Measurements from ENCODE around the gene PACS2. TPM values are rescaled to one million over a fixed set of nuclear protein-coding genes. Genes with fewer than 3 reads are reported as not detected.

Gene PACS2
- total and polyA plus RNA-seq, 2 of the 4 experiments (the other 2 are of a cell fraction) = 15.6 to 32.2 TPM

DNA sequence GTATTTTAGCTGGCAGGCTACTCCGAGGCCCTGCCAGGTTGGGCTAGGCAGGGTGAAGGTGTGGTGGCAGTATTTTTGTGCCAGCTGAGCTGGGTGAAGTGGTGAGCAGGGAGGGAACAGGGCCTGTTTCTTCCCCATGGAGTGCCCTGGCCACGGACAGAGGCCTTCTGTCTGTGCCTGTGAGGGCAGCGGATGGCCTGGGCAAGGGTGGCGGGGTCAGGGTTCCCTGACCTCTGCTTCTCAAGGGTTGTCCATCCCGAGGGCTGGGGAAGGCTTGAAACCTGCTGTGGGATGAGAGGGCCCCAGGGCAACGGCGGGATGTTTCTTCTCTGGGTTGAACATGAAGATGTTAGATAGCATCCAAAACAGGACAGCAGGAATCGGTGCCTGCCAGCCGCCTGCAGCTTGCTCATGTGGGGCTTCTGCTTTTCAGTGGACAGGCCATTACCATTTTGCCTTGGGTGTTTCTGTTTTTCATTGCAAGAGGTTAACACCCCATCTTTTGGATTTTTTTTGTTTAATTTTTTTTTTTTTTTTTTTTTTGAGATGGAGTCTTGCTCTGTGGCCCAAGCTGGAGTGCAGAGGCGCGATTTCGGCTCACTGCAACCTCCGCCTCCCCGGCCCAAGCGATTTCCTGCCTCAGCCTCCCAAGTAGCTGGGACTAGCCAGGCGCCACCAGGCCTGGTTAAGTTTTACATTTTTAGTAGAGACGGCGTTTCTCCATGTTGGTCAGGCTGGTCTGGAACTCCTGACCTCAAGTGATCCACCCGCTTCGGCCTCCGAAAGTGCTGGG lies 108.3 kb downstream of the PACS2 start (continued):
- TF ChIP-seq RCOR1 (IDR thresholded peaks at IDR 0.05; ENCODE audit: insufficient replicate concordance, low read length) = no peak

DNA sequence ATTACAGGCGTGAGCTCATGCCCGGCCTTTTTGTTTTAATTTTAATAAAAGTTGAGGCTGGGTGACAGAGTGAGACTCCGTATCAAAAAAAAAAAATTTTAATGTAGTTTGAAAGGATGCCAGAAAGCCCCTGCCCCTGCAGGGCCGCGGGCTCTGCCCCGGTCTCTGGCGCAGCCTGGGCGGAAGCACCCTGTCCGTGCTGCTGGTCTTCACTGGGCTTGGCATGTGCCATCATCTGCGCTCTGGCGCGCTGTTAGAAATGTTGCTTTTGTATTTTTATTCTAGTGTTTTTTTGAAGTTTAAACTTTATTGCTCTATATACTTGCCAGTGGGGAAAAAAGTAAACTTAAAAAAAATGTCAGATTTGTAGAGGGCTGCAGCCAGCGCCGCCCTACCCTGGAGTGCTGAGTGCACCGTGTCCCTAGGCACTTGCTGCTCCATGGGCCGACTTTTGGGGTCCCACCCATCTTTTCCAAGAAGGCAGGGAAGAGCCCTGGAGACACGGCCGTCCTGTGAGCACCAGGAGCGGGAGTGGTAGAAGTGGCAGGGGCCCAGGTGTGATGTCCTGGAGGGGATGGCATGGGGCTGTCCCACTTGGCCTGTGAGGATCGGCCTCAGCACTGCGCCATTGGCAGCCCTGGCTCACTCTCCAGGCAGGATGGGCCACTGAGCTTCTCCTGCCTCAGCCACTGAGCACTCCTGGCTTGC lies 109.1 kb downstream of the PACS2 start:
- H4K20me1 ChIP-seq (ENCODE audit: insufficient read depth, low read length) = peaks cover 63% of the 10 kb centered on the region

More for the DNA sequence above, 109.1 kb downstream of the PACS2 start:
- DNase-seq = no peak
- Histone ChIP-seq H3K56ac (ENCODE audit: extremely low read depth, insufficient read depth, low read length) (no peak overlapping the region), H3K4me1 (ENCODE audit: control insufficient read depth, insufficient read depth, low read length) (peaks cover 18% of the 10 kb centered on the region), H4K91ac (ENCODE audit: insufficient read depth, low read depth, low read length) (no peak overlapping the region), H2AK5ac (ENCODE audit: low read depth, low read length) (no peak overlapping the region), H3K4ac (ENCODE audit: low read depth, low read length) (no peak overlapping the region), H2BK5ac (ENCODE audit: low read depth, low read length, poor library complexity, severe bottlenecking) (no peak overlapping the region), H2BK20ac (ENCODE audit: low read depth, low read length) (no peak overlapping the region), H4K5ac (ENCODE audit: low read depth, low read length) (no peak overlapping the region), H3K4me3 (ENCODE audit: insufficient read depth, low read depth, low read length) (no peak overlapping the region), H3K9me3 (ENCODE audit: control insufficient read depth, insufficient read depth, low read length) (no peaks in the 10 kb centered on the region), H3K18ac (ENCODE audit: low read depth, low read length) (no peak overlapping the region), H2AFZ (replicated peaks; ENCODE audit: low read length, poor library complexity) (no peak overlapping the region), H3K23ac (ENCODE audit: low read depth, low read length) (no peak overlapping the region), H3K9ac (ENCODE audit: low read depth, low read length) (no peak overlapping the region), H3K4me2 (ENCODE audit: low read depth, low read length) (no peak overlapping the region), H3K36me3 (ENCODE audit: control insufficient read depth, insufficient read depth, low read length) (peaks cover 17% of the 10 kb centered on the region), H3K27me3 (ENCODE audit: control insufficient read depth, insufficient read depth, low read length) (no peaks in the 10 kb centered on the region), H2BK120ac (ENCODE audit: low read depth, low read length) (no peak overlapping the region), H3K79me1 (ENCODE audit: low read depth in 1 of 2, low read length in 2 of 2) (peaks cover 4 to 58% of the 10 kb centered on the region in 2 experiments), H3K9me1 (ENCODE audit: insufficient read depth, low read length) (peaks cover 5% of the 10 kb centered on the region; the same call in 1 of the 2 replicates), H3K14ac (replicated peaks; ENCODE audit: low read depth, low read length) (no peak overlapping the region), H4K8ac (ENCODE audit: low read depth in 2 of 2, low read length in 2 of 2) (no peak overlapping the region), H3K27ac (ENCODE audit: insufficient read depth, low read length) (no peak overlapping the region), H2BK15ac (ENCODE audit: low read depth, low read length) (no peak overlapping the region), H2AK9ac (replicated peaks; ENCODE audit: low read depth, low read length, poor library complexity) (no peak overlapping the region)
- BruUV-seq (replicated peaks) = no TSS peak
- ChIA-PET POLR2A (ENCODE audit: unreplicated experiment) (no interaction called here), CTCF (no interaction called here)
- intact Hi-C loops (cut with micrococcal nuclease) (no loop called here), in situ Hi-C loops (cut with MboI; ENCODE audit: low sequenced_read_pairs) (no loop called here), dilution Hi-C loops (cut with HindIII; ENCODE audit: low sequenced_read_pairs, unreplicated experiment) (no loop called here)
- 95% methylated on average over 6 of the region's 21 CpGs; no CpG with 5 or more reads in 1 of the 2 experiments for WGBS, 2 experiments (ENCODE audit: extremely low coverage in 2 of 2, insufficient read length in 1 of 2)
- TF ChIP-seq, protein P1, sequence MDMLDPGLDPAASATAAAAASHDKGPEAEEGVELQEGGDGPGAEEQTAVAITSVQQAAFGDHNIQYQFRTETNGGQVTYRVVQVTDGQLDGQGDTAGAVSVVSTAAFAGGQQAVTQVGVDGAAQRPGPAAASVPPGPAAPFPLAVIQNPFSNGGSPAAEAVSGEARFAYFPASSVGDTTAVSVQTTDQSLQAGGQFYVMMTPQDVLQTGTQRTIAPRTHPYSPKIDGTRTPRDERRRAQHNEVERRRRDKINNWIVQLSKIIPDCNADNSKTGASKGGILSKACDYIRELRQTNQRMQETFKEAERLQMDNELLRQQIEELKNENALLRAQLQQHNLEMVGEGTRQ (IDR thresholded peaks at IDR 0.05; ENCODE audit: low read depth, low read length) = no peak
- ATAC-seq (ENCODE audit: low read depth) = no peak

Data from IMR-90 (cell line).